CD4-positive, alpha-beta T cell treated with Interleukin-12 subunit alpha and Interleukin-12 subunit beta, for 1 hour (primary cell): ENCODE results near the gene ARL6IP4.

Experiments
- DNase-seq: peaks from one replicate; pipeline ENCODE4 v3.0.0-alpha.2; 2020

The ARL6IP4 gene

GRCh38 chr12:122979001-122979907 lies 1.2 kb upstream of the ARL6IP4 start:
- no peak for DNase-seq

DNA sequence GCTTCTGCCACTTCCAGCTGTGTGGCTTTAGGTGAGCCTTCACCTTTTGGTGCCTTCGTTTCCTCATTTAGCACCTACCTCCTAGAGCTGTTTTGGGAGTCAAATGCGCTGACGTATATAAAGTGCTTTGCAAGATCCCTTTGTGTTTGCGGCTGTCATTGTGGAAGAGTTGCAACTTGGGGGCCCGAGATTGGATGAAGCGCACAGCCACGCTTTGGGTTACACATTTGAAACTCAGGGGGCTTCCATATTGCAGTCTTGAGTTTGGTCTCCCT lies 636 bp upstream of the ARL6IP4 start:
- no peak for DNase-seq

- DNase-seq, result peak; percentile 16
These were observed 573 bp downstream of the ARL6IP4 start for GRCh38 chr12:122981036-122981471.

DNA sequence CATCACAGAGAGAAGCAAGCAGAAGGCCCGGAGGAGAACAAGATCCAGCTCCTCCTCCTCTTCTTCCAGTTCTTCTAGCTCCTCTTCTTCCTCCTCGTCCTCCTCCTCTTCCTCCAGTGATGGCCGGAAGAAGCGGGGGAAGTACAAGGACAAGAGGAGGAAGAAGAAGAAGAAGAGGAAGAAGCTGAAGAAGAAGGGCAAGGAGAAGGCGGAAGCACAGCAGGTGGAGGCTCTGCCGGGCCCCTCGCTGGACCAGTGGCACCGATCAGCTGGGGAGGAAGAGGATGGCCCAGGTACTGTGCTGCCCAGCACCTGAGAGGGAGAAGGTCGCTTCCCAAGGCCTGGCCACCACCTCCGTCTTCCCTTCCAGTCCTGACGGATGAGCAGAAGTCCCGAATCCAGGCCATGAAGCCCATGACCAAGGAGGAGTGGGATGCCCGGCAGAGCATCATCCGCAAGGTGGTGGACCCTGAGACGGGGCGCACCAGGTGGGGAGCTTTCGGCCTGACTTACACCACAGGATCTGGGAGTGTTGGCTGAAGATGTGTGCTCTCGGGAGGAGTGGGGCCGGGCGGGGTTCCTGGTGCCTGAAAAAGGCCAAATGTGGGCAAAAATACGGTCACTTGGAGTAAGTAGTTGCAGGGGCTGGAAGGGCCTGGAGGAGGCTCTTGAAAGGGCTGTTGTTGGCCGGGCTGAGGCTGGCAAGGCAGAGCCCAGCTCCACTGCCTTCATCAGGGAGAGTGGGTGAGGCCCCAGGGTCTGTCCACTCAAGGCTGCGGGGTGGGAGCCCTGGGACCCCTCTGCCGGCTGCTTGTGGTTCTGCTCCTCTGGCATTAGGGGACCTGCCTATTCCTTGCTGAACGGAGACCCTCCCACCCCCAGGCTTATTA lies 1.4 kb downstream of the ARL6IP4 start:
- no peak for DNase-seq

DNA sequence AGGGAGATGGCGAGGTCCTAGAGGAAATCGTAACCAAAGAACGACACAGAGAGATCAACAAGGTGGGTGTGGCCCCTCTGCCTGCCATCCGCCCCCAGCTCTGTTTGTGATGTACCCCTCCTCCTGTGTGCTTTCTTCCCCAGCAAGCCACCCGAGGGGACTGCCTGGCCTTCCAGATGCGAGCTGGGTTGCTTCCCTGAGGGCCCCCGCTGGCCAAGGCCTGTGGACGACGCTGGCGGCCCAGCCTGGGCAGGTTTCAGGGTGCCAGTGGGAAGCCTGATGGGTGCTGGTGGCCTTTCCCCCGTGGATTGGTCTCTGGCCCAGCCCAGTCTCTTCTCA lies 2.0 kb downstream of the ARL6IP4 start:
- no peak for DNase-seq

- DNase-seq, result no peak
These were observed 2.7 kb downstream of the ARL6IP4 start for GRCh38 chr12:122982963-122983788.

DNA sequence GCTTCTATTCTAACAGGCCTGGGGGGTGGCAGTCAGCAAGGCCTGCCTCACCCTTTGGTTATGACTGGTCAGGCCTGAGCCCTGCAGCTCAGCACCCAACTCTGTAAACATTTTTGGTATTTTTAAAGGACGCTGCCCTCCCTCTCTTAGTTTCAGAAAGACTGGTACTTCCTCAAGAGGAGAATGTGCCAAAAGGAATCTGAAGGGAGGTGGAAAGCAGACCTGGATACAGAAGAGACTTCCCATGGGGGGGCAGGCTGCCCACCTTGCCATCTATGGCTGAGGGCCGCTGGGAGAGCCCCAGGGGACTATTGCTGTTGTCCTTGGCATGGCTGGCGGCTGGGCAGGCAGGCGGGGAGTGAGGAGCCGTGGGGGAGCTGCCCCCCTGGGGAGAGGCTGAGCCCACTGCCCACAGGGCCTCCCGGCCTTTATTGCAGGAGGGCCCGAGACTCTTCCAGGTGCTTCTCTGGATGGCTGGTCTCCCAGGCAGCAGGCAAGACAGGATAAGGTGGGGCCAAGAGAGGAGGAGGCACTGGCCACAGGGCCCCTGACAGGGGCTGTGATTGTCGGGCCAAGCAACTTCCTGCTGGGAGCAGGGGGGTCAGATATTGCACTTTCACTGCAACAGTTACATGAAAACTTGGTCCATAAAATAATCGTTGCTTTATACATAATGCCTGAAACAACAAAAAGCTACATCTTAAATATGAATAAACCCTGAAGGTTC lies 3.5 kb downstream of the ARL6IP4 start:
- DNase-seq, result no peak

- no peak for DNase-seq
These were observed 4.3 kb downstream of the ARL6IP4 start for GRCh38 chr12:122984612-122985337.

DNA sequence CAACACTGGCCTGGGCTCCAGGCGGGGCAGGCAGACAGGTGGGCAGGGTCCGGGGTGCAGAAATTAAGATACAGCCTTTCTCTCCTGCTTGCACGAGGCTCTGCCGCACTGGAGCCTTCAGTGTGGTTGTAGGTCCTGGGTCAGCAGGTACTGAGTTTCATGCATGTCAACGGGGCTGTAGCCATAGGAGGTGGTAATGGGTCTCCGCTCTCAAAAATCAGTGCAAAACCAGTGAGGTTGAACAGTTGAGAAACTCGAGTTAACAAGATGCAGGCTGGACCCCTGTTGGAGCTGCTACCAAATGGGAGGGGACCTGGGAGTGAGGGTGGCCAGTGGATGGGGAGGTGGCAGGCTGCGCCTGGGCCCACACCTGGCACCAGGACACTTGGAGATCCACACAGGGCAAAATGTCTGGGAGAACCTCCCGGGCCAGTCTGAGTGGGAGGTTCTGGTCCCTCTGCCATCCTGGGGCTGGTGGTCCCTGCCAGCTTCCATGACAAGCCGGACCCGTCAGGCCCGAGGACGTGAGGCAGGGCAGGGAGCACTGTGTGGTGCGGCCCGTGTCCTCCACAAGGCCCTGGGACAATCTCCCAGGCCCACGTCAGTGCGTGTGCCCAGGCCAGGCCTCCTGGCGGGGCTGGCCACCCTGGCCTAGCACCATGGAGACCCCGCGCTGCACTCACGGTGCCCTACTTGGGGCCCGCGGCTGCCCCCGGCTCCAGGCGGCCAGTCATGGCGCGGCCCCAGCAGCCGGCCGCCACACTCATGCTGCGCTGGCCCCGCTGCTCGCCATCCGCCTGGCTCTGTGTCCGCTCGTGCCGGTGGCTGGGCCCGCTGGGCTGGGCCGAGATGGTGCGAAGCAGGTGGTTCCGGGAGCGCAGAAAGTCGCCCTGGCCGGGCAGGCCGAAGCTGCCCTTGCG lies 5.1 kb downstream of the ARL6IP4 start:
- DNase-seq, result no peak

GRCh38 chr12:122986258-122986871 lies 5.9 kb downstream of the ARL6IP4 start:
- no peak for DNase-seq

DNA sequence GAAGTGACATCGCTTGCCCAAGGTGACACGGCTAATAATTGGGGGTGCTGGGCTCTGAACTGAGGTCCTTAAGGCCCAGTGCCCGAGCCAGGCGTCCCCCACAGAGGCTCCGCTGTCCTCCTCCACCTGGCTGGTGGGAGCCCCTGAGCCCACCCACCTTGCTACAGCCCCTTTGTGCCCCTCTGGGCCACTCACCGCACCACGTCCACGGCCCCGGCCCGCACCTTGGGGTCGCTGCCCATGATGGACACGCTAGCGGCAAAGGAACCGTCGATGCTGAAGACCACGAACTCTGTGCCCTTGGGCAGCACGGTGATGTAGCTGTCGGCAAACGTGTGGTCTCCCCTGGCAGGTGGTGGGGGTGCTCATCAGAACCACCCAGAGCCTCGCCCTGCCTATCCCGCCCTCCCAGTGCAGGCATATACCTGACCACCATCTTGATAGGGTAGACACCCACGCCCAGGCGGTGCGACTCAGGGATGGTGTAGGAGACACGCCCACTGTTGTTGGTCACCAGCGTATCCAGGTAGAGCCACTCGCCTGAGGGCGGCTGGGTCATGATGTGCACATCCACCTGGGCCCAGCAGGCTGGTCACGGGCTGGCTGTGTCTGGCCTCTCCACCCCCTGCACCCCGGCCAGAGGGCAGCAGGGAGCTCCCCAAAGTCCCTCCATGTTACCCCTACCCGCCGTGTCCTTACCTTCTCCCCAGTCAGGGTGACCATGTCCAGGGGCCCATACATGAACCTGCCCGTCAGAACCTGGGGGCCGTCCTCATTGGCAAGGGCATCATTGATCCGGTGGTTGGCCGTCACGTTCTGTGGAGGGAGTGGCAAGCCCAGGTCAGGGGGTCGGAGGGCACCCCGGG lies 6.8 kb downstream of the ARL6IP4 start:
- DNase-seq, result no peak

- DNase-seq, result no peak
These were observed 7.6 kb downstream of the ARL6IP4 start for GRCh38 chr12:122988036-122988435.

DNA sequence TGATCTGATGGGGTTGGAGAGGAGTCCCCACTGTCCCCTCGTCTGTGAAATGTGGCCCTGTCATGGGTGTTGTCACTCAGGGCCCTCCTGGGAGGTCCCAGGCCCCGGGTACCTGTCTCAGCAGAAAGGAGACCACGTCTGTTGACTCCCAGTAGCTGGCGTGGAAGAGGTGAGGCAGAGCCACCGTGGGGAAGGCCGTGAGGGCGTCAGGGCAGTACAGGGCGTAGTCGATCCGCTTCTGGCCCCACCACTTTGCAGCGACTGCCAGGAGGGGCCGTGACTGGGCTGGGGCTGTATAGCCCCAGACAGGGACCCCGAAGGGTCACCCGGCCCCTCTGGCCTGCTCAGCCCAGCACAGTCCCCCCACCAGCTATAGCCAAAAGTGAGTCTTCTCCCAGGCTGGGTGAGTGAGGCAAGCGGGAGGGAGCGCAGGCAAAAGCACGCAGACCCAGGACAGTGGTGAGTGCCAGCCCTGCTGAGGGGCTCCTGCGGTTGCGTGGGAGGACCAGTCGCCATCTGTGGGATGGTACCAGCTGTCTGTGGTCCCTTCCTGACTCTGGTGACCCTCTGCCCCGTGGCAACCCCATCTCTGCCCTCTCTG lies 8.2 kb downstream of the ARL6IP4 start:
- no peak for DNase-seq

DNA sequence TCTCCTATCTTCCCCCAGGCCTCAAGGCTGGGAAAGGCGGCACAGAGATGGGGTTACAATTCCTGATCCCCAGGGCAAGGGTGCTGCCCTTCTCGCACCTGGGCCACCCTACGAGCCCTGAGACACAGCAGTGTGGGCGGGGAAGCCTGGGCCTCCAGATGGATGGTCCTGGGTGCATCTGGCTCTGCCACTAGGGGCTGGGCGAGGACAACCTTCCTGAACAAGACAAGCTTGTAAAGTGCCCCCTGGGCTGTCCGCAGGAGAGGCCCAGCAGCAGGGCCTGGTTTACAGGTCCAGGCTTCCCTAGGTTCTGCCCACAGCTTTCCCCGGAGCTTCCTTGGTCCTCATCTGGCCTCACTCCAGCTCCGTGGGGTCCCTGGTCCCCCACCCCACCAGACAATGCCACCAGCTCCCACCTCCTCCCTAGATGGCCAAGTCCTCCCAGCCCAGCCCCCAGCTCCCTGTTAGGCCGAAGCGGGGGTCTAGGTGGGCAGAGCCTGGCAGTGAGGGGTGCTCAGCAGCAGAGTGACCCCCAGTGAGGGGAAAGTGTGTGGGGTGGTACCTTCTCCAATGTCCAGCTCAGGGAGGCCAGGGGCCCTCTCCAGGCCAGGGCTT lies 8.9 kb downstream of the ARL6IP4 start:
- no peak for DNase-seq

DNA sequence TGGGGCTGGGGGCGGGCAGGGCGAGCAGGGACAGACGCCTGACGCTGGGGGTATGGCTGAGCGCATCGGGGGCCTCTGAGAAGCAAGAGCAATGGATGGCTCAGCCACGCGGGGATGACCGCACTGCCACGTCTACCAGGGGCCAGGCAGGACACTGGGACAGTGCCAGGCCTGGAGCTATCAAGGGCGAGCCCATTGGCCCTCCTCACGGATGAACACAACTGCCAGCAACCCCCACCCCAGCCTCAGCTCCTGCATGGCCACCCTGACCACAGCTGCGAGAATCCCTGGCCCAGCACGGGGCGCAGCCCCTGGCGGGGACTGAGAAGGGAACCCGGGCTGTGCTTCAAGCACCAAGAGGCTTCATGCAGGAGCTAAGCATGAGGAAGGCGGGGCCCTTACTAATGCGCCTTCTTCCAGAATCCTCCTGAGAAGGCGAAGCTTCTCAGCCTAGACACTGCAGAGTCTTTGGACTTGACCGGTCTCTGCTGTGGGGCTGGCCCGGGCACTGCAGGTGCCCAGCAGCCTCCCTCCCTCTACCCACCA lies 9.5 kb downstream of the ARL6IP4 start:
- no peak for DNase-seq

GRCh38 chr12:122990561-122990960 lies 10.1 kb downstream of the ARL6IP4 start:
- DNase-seq, result no peak

DNA sequence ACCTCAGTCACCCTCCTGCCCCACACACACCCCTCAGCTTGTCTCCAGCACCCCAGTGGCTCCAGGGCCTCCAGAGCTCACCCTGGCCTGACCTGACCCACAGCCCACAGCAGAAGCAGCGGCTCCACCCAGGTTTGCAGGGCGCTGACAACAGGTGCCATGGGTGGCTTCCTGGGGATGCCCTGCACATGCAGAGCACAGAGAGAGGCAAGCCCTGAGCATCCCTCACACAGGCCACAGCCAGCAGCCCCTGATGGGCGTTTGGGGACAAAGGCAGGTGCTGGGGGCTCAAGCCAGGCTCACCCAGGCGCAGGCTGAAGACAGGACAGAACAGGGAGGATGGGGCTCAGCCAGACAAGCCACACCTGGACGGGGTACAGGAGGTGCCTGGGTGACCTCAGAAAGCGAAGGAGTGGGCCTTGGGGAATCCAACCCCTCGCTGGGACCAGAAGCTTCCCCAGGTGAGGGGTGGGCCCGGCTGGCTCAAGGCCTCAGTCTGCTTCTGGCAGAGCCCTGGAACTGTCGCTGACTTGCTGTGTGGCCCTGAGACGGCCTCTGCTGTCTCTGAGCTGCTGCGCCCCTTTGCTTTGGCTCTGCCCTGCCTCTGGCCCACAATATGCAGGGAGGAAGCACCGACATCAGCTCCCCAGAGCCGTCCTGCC lies 10.6 kb downstream of the ARL6IP4 start:
- no peak for DNase-seq
